Measurements from ENCODE around the gene SEC61A2. TPM values are rescaled to one million over a fixed set of nuclear protein-coding genes. Genes with fewer than 3 reads are reported as not detected.
"Not testable (repeated sequence)": the region's sequence is repeated elsewhere in the genome, so short reads cannot be mapped to it uniquely, and the experiment has no call there.

Gene SEC61A2
- polyA plus RNA-seq (2011; rRNA removed) (6.8 and 8.5 TPM in 2 replicates), polyA minus RNA-seq (2011; rRNA and poly(A)+ RNA removed) (5.4 and 5.6 TPM in 2 replicates)

DNA sequence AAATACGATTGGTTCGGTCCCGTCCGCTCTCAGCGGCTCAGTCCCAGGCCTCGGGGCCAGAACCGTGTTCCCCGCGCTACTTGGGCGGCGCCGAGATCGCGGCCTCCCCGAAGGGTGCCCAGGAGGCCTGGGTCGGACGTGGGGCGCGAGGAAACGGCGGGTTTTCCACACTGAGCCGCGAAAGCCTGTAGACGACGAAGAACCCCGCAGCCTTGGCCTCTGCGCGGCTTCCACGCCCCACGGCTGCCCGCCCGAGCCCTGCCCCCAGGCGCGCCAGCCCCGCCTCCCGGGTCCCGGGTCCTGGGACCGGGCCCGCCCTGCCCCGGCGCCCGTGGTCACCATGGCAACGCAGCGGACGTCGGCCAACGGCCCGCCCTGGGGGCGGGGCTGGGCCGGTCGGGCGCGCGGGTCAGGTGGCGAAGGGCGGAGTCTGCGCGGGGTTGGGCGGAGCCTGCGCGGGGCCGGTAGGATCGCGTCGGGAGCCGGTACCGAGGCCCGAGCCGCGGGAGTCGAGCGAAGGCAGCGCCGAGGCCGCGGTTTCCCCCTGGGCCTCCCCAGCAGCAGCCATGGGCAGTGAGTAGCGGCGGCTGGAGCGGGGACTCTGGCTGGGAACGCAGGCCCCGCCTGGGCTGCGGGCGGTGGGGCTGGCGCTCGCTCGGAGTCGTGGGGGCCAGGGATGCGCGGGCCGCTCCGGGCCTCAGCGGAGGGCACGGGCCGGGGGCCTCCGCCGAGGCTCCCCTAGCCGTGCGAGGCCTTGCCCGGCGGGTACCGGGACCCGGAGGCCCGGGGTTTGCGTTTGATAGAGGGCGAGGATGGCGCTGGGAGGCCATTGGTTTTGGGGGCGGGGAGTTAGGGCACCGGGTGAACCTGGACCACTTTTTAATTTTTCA lies at the start of gene SEC61A2:
Gene SEC61A2 (plus strand): TSS at position 456 of the 890 bp plus-strand sequence. CDS start 111 bp downstream, at position 567.
- ChIA-PET CTCF (interaction anchor here (0.9 to 1.4 kb wide), 3 partner anchors 9 to 21 kb away, joined by 3 to 7 read pairs (median 3); no protein-coding TSS in a partner anchor), POLR2A (no interaction called here)
- TF ChIP-seq, protein P1, sequence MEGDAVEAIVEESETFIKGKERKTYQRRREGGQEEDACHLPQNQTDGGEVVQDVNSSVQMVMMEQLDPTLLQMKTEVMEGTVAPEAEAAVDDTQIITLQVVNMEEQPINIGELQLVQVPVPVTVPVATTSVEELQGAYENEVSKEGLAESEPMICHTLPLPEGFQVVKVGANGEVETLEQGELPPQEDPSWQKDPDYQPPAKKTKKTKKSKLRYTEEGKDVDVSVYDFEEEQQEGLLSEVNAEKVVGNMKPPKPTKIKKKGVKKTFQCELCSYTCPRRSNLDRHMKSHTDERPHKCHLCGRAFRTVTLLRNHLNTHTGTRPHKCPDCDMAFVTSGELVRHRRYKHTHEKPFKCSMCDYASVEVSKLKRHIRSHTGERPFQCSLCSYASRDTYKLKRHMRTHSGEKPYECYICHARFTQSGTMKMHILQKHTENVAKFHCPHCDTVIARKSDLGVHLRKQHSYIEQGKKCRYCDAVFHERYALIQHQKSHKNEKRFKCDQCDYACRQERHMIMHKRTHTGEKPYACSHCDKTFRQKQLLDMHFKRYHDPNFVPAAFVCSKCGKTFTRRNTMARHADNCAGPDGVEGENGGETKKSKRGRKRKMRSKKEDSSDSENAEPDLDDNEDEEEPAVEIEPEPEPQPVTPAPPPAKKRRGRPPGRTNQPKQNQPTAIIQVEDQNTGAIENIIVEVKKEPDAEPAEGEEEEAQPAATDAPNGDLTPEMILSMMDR (IDR thresholded peaks at IDR 0.05; ENCODE audit: insufficient read depth, low read depth, low read length) = no peak
- Histone ChIP-seq H3K4me3 (ENCODE audit: low read depth, low read length) (peak within 1 kb of the TSS; percentile 93), H3K36me3 (ENCODE audit: control insufficient read depth, insufficient read depth, low read length) (no peaks in the 10 kb centered on the region), H3K27me3 (ENCODE audit: control insufficient read depth, insufficient read depth, low read length) (no peaks in the 10 kb centered on the region)
- DNase-seq (ENCODE audit: low read depth) = peak; percentile 32

DNA sequence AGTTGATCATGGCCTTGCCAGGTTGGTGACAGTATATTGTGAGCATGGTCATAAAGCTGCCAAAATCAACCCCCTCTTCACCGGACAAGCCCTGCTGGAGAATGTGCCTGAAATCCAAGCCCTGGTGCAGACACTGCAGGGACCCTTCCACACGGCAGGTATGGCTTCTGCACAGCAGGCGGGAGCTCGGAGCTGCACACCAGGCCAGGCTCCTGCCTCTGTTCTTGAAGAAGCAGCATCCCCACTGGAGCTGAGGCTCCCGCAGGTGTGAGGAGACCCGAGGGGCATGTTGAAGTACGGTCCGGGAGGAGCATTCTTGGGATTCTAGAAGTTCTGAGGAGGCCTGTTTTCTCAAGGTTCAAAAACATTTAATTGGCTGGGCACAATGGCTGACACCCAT lies 48.0 kb upstream of the SEC61A2 start:
- DNase-seq (ENCODE audit: low read depth) = no peak
- POLR2A ChIA-PET = no interaction called here

DNA sequence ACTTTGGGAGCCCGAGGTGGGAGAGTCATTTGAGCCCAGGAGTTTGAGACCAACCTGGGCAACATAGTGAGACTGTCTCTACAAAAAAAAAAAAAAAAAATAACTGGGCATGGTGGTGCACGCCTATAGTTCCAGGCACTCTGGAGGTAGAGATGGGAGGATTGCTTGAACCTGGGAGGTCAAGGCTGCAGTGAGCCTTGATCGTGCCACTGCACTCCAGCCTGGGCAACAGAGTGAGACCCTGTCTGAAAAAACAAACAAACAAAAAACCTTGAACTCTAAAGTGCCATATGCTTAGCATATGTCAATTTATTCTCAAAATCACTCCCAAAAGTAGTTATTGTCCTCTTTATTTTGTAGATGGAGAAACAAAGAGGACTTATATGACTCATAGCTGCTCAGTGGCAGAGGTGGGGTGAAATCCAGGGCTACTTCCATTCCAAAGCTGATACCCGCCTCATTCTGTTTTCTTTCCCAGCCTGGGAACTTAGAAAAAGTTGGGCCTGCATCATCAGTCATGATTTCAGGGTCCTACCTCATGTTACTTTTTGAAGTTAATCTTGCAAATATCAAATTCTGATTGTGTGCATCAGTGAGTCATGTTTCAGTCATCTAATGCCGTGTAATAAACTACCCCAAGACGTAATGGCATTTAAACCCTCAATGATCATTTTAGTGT lies 47.5 kb upstream of the SEC61A2 start:
- TF ChIP-seq, protein P1 (IDR thresholded peaks at IDR 0.05; ENCODE audit: insufficient read depth, low read depth, low read length) = no peak
- ChIA-PET CTCF (interaction anchor here (0.6 kb wide), 1 partner anchor 1680 kb away, joined by 3 read pairs; no protein-coding TSS in a partner anchor), POLR2A (no interaction called here)

More for the DNA sequence above, 48.0 kb upstream of the SEC61A2 start:
- TF ChIP-seq, protein P1 (IDR thresholded peaks at IDR 0.05; ENCODE audit: insufficient read depth, low read depth, low read length) = no peak
- H3K27me3 ChIP-seq (ENCODE audit: control insufficient read depth, insufficient read depth, low read length) = no peaks in the 10 kb centered on the region
- H3K4me3 ChIP-seq (ENCODE audit: low read depth, low read length) = no peak overlapping the region
- CTCF ChIA-PET = no interaction called here
- H3K36me3 ChIP-seq (ENCODE audit: control insufficient read depth, insufficient read depth, low read length) = peaks cover 1% of the 10 kb centered on the region; the same call in 1 of the 2 replicates

DNA sequence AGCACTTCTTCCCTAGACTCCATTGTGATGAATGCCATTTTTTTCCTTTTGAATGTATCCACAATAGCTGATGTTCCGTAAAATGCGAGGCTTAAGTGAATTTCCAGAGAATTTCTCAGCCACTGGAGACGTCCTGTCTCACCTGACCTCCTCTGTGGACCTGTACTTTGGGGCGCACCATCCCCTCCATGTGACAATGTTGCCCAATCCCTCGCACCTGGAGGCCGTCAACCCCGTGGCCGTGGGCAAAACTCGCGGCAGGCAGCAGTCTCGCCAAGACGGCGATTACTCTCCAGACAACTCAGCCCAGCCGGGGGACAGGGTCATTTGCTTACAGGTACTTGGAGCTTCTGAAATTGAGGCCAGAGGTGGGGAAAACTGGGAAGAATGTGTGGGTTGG lies 40.6 kb upstream of the SEC61A2 start:
- ChIA-PET POLR2A (no interaction called here), CTCF (no interaction called here)
- H3K27me3 ChIP-seq (ENCODE audit: control insufficient read depth, insufficient read depth, low read length) = no peaks in the 10 kb centered on the region
- H3K36me3 ChIP-seq (ENCODE audit: control insufficient read depth, insufficient read depth, low read length) = peaks cover 10% of the 10 kb centered on the region
- TF ChIP-seq, protein P1 (IDR thresholded peaks at IDR 0.05; ENCODE audit: insufficient read depth, low read depth, low read length) = no peak
- DNase-seq (ENCODE audit: low read depth) = no peak
- no peak overlapping the region for H3K4me3 ChIP-seq (ENCODE audit: low read depth, low read length)

More for the DNA sequence above, 47.5 kb upstream of the SEC61A2 start:
- no peaks in the 10 kb centered on the region for H3K27me3 ChIP-seq (ENCODE audit: control insufficient read depth, insufficient read depth, low read length)
- H3K36me3 ChIP-seq (ENCODE audit: control insufficient read depth, insufficient read depth, low read length) = peaks cover 2% of the 10 kb centered on the region
- no peak overlapping the region for H3K4me3 ChIP-seq (ENCODE audit: low read depth, low read length)
- DNase-seq (ENCODE audit: low read depth) = peak; percentile 6

DNA sequence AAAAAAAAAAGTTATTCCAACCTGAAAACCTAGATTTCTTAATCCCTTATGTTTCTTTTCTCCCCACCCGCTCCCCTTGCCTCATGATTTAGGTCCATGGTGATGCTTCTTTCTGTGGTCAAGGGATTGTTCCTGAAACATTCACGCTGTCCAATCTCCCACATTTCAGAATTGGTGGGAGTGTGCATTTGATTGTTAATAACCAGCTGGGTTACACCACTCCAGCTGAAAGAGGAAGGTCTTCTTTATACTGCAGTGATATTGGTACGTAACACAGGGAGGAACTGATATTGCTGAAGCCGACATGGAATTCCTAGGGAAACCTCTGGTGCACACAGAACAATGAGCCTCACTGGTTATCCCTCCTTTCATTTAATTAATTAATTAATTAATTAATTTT lies 38.1 kb upstream of the SEC61A2 start:
- ChIA-PET POLR2A (no interaction called here), CTCF (interaction anchor here (1.5 kb wide), 1 partner anchor 105 kb away, joined by 3 read pairs; no protein-coding TSS in a partner anchor)
- no peak overlapping the region for H3K4me3 ChIP-seq (ENCODE audit: low read depth, low read length)
- DNase-seq (ENCODE audit: low read depth) = no peak
- peaks cover 8% of the 10 kb centered on the region for H3K36me3 ChIP-seq (ENCODE audit: control insufficient read depth, insufficient read depth, low read length)
- no peaks in the 10 kb centered on the region for H3K27me3 ChIP-seq (ENCODE audit: control insufficient read depth, insufficient read depth, low read length)
- TF ChIP-seq, protein P1 (IDR thresholded peaks at IDR 0.05; ENCODE audit: insufficient read depth, low read depth, low read length) = no peak

DNA sequence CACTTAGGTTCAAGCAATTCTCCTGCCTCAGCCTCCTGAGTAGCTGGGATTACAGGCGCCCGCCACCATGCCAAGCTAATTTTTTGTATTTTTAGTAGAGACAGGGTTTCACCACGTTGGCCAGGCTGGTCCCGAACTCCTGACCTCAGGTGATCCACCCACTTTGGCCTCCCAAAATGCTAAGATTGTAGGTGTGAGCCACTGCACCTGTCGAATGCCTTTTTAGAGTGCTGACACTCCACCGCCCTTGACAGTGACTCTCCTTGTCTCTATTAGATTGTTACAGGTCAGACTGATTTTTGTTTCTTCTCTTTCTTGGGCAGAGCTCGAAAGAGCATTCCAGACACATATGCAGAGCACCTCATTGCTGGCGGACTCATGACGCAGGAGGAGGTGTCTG lies 32.1 kb upstream of the SEC61A2 start:
- H3K27me3 ChIP-seq (ENCODE audit: control insufficient read depth, insufficient read depth, low read length); DNase-seq (ENCODE audit: low read depth); H3K4me3 ChIP-seq (ENCODE audit: low read depth, low read length); POLR2A ChIA-PET; H3K36me3 ChIP-seq (ENCODE audit: control insufficient read depth, insufficient read depth, low read length): not testable (repeated sequence)
- CTCF ChIA-PET = interaction anchor here (1.7 kb wide), 1 partner anchor 10 kb away, joined by 4 read pairs; no protein-coding TSS in a partner anchor
